D721Med (cell line): Measurements from ENCODE around the gene CLIP3.

Experiments
- DNase-seq: peaks from one replicate; pipeline ENCODE4 v3.0.0; 2011; ENCODE audit warnings: low spot score; ENCODE audit not compliant: insufficient read length
- FAIRE-seq: peaks from 2 replicates; lab custom pipeline; 2011; peaks lifted over from hg19 to GRCh38; lab: Jason Lieb, UNC
- CTCF ChIP-seq: IDR thresholded peaks from 2 replicates; pipeline ENCODE4 v1.5.1; 2012; ENCODE audit warnings: mild to moderate bottlenecking, control low read depth; ENCODE audit not compliant: insufficient read depth; ENCODE audit errors: missing control alignments

CLIP3 gene

GRCh38 chr19:36067681-36068080 is 35.0 kb upstream of the CLIP3 start:
- FAIRE-seq (no peak), DNase-seq (no peak)
- TF ChIP-seq CTCF = no peak

- DNase-seq (no peak), FAIRE-seq (no peak)
- no peak for TF ChIP-seq CTCF
Observed at GRCh38 chr19:36064826-36065225, 32.2 kb upstream of the CLIP3 start.

- FAIRE-seq (no peak), DNase-seq (no peak)
- no peak for TF ChIP-seq CTCF
Observed at GRCh38 chr19:36061367-36061766, 28.7 kb upstream of the CLIP3 start.

GRCh38 chr19:36060430-36060829 is 27.8 kb upstream of the CLIP3 start:
- no peak for FAIRE-seq
- peak; percentile 68 for DNase-seq

GRCh38 chr19:36059180-36059910 is 26.7 kb upstream of the CLIP3 start:
- FAIRE-seq (no peak), DNase-seq (peak; percentile 55)
- TF ChIP-seq CTCF = no peak

More at GRCh38 chr19:36060430-36060829, 27.8 kb upstream of the CLIP3 start:
- TF ChIP-seq CTCF = peak; percentile 69

GRCh38 chr19:36058481-36059179 is 26.0 kb upstream of the CLIP3 start:
- DNase-seq (no peak), FAIRE-seq (no peak)
- TF ChIP-seq CTCF = no peak
